ENCODE data around the gene CRYBG3.

DNA sequence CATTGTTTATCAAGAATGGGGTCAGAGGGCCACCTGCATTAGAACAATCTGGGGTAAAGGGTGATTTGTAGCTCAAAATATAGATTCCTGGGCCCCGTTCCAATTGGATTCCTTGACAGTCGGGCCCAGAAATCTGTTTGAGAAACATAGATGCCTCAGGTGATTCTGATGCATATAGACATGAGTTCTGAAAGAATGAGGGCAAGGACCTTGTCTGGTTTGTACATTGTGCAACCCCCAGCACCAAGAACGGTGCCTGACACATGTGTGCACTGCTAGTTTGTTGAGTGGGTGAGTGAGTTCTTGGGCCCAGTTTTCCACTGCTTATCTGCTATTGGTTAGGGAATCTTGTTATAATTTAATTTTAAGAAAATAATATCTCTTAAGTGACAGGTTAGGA, 16.6 kb downstream of the CRYBG3 start:
- TF ChIP-seq EZH2 (IDR thresholded peaks at IDR 0.05; ENCODE audit: insufficient read depth, poor library complexity, severe bottlenecking) = no peak
- no peak for TF ChIP-seq EZH2phosphoT487 (IDR thresholded peaks at IDR 0.05; ENCODE audit: insufficient read depth, low read depth)
